Smooth muscle cell of the brain vasculature (primary cell): ENCODE data around the gene HYAL1.
"Not testable (repeated sequence)": the region's sequence is repeated elsewhere in the genome, so short reads cannot be mapped to it uniquely, and the experiment has no call there.

Experiments used
- DNase-seq: peaks from one replicate; pipeline ENCODE4 v3.0.0-alpha.2; 2012; ENCODE audit warnings: low read depth, low spot score

The HYAL1 gene

DNA sequence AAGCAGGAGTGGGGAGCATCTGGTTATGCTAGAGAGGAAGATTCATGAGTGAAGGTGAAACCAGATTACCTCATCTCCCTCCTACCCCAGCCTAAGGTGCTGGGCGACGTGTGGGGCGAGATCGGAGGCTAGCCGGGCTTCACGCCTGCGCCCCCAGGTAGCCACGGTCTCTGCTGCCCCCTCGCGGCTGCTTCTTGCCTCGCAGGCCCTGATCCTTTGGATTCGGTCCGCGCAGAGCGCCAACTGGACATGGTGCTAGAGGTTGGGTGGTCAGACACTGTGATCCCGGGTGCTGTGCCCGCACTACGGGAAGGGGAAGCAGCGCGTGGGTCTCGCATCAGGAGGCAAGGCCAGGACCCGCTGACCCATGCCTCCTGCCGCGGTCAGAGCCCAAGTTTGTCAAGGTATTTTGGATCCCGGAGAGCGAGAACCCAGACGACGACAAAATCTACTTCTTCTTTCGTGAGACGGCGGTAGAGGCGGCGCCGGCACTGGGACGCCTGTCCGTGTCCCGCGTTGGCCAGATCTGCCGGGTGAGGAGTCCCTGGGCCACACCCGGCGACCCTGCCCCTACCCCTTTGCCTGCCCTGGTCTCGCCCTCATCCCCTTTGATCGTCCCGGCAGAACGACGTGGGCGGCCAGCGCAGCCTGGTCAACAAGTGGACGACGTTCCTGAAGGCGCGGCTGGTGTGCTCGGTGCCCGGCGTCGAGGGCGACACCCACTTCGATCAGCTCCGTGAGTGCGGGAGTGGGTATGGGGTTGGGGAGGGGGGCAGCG is 30.3 kb downstream of the HYAL1 start:
- DNase-seq: peak; percentile 43

GRCh38 chr3:50272538-50272910 is 30.9 kb downstream of the HYAL1 start:
- not testable (repeated sequence) for DNase-seq

- DNase-seq: no peak
Measured at GRCh38 chr3:50271314-50271936, 31.9 kb downstream of the HYAL1 start.

- DNase-seq: no peak
Measured at GRCh38 chr3:50270422-50271224, 32.8 kb downstream of the HYAL1 start.

- no peak for DNase-seq
Measured at GRCh38 chr3:50269977-50270413, 33.4 kb downstream of the HYAL1 start.

GRCh38 chr3:50269460-50269859 is 33.9 kb downstream of the HYAL1 start:
- DNase-seq: no peak

GRCh38 chr3:50268703-50269451 is 34.5 kb downstream of the HYAL1 start, which contains the start of gene SEMA3B:
TSS of gene SEMA3B (plus strand) at chr3:50269147. CDS start at chr3:50269241, 94 bp downstream.
- no peak for DNase-seq

GRCh38 chr3:50268276-50268675 is 35.1 kb downstream of the HYAL1 start:
- no peak for DNase-seq

DNA sequence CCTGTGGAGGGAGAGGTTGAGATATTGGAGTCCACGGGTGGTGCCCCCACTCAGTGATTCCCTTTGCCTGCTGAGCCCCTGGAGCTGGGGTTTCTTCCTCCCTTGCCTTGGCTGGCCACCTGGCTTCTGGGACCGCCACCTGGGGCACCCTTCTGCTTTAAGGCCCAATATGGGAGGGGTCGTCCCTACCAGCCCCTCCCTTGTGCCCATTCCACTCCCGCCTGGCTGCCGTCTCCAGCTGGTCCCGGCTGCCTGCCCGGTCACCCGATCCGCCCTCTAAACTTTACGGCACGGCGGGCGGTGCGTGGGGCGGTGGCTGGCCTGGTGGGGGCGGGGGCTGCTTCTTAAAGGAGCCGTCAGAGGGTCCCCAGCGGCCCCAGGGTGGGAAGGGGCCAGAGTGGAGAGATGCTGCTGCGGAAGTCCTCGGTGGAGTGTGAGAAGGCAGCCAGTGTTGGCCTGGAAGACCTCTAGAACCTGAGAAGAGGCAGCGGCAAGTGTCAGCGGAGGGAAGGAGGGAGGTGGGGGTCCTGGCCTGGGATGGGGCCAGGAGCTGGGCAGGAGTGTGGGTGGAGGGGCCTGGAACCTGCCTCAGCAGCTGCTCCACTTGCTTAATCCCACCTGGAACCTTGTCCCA is 36.0 kb downstream of the HYAL1 start:
- no peak for DNase-seq

DNA sequence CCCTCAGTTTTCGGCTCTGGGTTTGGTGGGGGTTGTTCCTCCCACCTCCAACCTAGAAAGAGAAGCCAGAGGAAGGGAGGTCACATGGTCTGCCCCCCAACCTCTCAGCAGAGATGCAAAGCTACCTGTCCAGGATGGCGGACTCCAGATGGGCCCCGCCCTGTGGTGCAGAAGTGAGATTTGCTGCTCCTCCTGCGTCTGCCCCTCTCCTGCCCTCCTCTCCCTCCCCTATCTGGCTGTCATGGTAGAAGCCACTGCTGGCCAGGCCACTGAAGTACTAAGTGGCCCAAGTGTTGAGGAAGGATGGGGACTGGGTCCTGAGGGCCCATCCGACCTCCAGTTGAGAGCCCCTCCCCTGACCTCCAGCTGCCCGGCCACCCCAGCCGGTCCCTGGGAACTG is 36.5 kb downstream of the HYAL1 start:
- DNase-seq: no peak

- no peak for DNase-seq
Measured at GRCh38 chr3:50266017-50266416, 37.4 kb downstream of the HYAL1 start.

DNA sequence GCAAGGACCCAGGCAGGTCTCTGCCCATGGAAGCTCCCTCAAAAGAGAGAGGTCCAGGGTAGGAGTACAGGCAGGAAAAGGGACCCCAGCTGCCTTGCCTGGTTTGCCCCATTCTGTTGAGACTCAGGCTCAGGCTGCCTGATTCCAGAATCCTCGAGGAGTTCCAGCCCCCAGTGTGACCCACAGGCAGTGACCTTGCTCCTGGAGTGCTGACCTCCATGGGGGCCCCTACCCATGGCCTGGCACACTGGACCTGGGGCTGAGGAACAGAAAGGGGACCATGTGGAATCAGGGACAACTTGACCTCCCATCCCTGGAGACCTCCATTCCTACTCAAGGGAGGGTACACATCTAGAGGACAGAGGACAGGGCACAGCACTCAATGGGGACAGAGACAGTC is 37.8 kb downstream of the HYAL1 start:
- DNase-seq: no peak

DNA sequence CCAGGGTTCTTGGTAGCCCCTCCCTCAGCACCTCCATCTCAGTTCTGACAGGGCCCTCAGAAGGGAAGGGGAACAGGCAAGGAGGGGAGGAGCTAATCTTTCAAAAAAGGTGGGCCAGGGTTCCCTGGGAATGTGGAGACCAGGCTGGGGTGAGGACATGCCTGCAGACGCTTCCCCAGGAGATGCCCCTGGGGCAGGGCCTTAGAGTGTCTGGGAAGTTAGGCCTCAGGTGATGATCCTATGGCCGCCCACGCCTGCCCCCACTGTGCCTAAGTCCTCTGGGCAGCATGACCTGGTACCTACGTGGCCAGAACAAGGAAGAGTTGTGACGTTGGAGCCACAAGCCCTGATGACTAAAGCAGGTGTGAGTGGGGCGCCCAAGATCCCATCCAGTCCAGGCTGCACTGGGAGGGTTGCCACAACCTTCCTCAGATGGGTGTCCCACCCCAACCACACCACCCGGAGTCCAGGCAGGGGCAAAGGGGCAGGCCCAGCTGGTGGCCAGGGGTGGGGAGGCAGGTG is 38.3 kb downstream of the HYAL1 start:
- DNase-seq: no peak

GRCh38 chr3:50264383-50264963 is 38.9 kb downstream of the HYAL1 start:
- DNase-seq: peak; percentile 89

- no peak for DNase-seq
Measured at GRCh38 chr3:50263478-50264382, 39.6 kb downstream of the HYAL1 start.

DNA sequence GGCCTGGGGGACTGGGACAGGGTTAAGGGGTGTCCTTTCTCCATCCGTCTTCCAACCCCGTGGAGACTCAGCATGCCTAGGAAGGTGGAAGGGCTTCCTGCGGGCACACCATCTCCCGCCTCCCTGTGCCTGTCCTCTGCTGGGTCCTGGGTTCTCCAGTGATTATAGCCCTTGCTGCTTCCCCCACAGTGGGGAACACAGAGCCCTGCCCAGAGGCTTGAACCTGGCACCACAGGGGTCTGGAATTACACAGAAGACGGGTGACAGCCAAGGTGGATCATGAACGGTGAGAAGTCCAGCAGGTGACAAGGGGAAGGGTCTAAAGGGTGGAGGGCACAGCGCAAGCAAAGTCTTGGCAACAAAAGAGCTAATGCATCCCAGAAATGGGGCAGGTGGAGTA is 40.6 kb downstream of the HYAL1 start:
- DNase-seq: no peak

GRCh38 chr3:50262200-50262599 is 41.2 kb downstream of the HYAL1 start:
- DNase-seq: not testable (repeated sequence)

DNA sequence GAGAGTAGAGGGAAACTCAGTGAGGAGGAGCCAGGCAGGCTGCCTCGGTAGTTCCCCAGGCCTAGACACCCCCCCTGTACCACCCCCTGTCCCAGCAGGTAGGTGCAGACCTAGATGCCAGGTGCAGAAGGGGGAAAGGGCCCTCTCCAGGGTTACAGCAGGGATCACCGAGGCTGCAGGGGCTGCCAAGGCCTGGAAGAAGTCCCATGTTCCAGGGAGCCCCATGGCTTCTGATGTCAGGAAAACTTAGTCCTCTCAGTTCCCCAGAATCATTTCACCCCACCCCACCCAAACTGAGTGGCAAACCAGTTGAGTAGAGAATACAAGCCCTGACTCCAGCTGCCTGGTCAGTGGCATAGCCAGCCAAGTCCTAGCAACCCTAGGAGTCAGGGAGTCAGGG is 41.9 kb downstream of the HYAL1 start:
- DNase-seq: no peak

DNA sequence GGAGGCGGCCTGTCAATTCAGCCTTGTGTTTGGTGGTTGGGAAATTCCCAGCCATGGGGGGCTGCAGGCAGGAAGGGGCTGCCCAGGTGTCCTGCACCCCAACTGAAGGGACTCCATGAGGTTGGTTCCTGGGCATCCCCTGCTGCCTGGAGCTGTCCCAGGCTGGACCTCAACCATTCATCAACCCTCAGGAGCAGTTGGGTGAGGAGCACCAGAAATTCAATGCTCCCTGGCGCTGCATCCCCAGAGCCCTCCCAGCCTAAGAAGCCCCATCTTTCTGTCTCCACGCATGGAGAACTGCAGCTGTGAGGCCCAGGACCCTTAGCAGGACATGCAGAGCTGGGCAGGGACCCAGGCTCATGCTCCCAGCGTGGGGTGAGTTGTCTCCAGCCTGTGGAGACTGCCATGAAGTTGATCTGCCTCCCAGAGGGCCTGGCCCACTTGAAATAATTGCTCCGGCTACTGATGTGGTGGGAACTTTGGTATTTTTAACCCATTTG is 42.4 kb downstream of the HYAL1 start:
- DNase-seq: no peak
